ENCODE results near the gene EMILIN3.

- no peak for TF ChIP-seq CTCF (IDR thresholded peaks at IDR 0.05)
- TF ChIP-seq POLR2A (IDR thresholded peaks at IDR 0.05; ENCODE audit: low read length) = no peak
- no peak for TF ChIP-seq RAD21 (conservative IDR thresholded peaks at IDR 0.05 in 1 of 2, IDR thresholded peaks at IDR 0.05 in 1 of 2)
- no peak for TF ChIP-seq RCOR1 (IDR thresholded peaks at IDR 0.05; ENCODE audit: low read depth, low read length)
- TF ChIP-seq CHD2 (IDR thresholded peaks at IDR 0.05; ENCODE audit: low read length, partially characterized antibody) = no peak
- no peak for TF ChIP-seq MAFK (IDR thresholded peaks at IDR 0.05; ENCODE audit: partially characterized antibody)
- TF ChIP-seq EP300 (IDR thresholded peaks at IDR 0.05) = no peak
- no peak for TF ChIP-seq RFX5 (IDR thresholded peaks at IDR 0.05)
These were observed 14.0 kb downstream of the EMILIN3 start for GRCh38 chr20:41352666-41353065.
